HPDE6-E6E7 (cell line): ENCODE measurements around the gene BOLA1.
"Not testable (repeated sequence)": the region's sequence is repeated elsewhere in the genome, so short reads cannot be mapped to it uniquely, and the experiment has no call there.

ENCODE experiments used
- DNase-seq: peaks from one replicate; pipeline ENCODE4 v3.0.0; 2011; ENCODE audit warnings: missing footprints; ENCODE audit errors: extremely low spot score

Gene BOLA1

GRCh38 chr1:149887196-149887455, 12.2 kb upstream of the BOLA1 start:
- not testable (repeated sequence) for DNase-seq

- peak; percentile 78 for DNase-seq
Observed at GRCh38 chr1:149887456-149888246, 11.7 kb upstream of the BOLA1 start.

- peak; percentile 64 for DNase-seq
Observed at GRCh38 chr1:149888247-149888998, 10.9 kb upstream of the BOLA1 start.

GRCh38 chr1:149888999-149889289, 10.4 kb upstream of the BOLA1 start:
- no peak for DNase-seq

GRCh38 chr1:149896575-149896974, 2.8 kb upstream of the BOLA1 start:
- no peak for DNase-seq

- DNase-seq, result no peak
Observed at GRCh38 chr1:149903836-149904491, 4.6 kb downstream of the BOLA1 start.

- no peak for DNase-seq
Observed at GRCh38 chr1:149906570-149907075, 7.3 kb downstream of the BOLA1 start.

GRCh38 chr1:149914545-149914944, 15.2 kb downstream of the BOLA1 start:
- DNase-seq, result no peak

GRCh38 chr1:149915429-149916192, 16.2 kb downstream of the BOLA1 start:
- no peak for DNase-seq

- no peak for DNase-seq
Observed at GRCh38 chr1:149916193-149916897, 17.0 kb downstream of the BOLA1 start.

GRCh38 chr1:149916898-149917252, 17.5 kb downstream of the BOLA1 start:
- DNase-seq, result no peak

- DNase-seq, result no peak
Observed at GRCh38 chr1:149917571-149918144, 18.3 kb downstream of the BOLA1 start, which contains the start of gene SV2A. Gene SV2A, minus strand, starts transcription at chr1:149917844. Its CDS starts 4,004 bp downstream, at chr1:149913840.

GRCh38 chr1:149923626-149924025, 24.3 kb downstream of the BOLA1 start:
- DNase-seq, result no peak

GRCh38 chr1:149925345-149925744, 26.0 kb downstream of the BOLA1 start:
- DNase-seq, result no peak

- no peak for DNase-seq
Observed at GRCh38 chr1:149925751-149926150, 26.4 kb downstream of the BOLA1 start.

- DNase-seq, result no peak
Observed at GRCh38 chr1:149926296-149926695, 26.9 kb downstream of the BOLA1 start.

- no peak for DNase-seq
Observed at GRCh38 chr1:149927056-149927562, 27.7 kb downstream of the BOLA1 start.

GRCh38 chr1:149927563-149928400, 28.4 kb downstream of the BOLA1 start, which contains the start of gene SF3B4:
Gene SF3B4, minus strand, starts transcription at chr1:149927803. Its CDS starts 44 bp downstream, at chr1:149927759.
- peak; percentile 83 for DNase-seq

- no peak for DNase-seq
Observed at GRCh38 chr1:149928401-149928724, 29.0 kb downstream of the BOLA1 start.

GRCh38 chr1:149929856-149930255, 30.5 kb downstream of the BOLA1 start:
- no peak for DNase-seq
